Cardiac septum (tissue), 1 donor: Measurements from ENCODE around the gene SLC7A5. TPM values are rescaled to one million over a fixed set of nuclear protein-coding genes. Genes with fewer than 3 reads are reported as not detected.

ENCODE experiments used
- DNase-seq: peaks from one replicate; pipeline ENCODE4 v3.0.0-alpha.2; 2020; ENCODE audit warnings: low spot score
- intact Hi-C: fragments of 100-400 bp; cut with DNase I; formaldehyde crosslinking; loops from one replicate; pipeline ENCODE4 v1.14.0; 2022
- total RNA-seq: library from RNA; stranded (reverse); fragmentation: NEBNext Ultra II Directional; extraction: Animal tissue kit (Norgen Biotek cat#: 25700); gene quantifications from one replicate; pipeline ENCODE4 v1.2.1, GENCODE V29; 2021
- donor health status: DM: no; HTN: no; CAD: no.

SLC7A5 gene
- total RNA-seq, 1 donor from 2014 or later = 8.2 TPM

GRCh38 chr16:87849419-87850008 lies 19.8 kb downstream of the SLC7A5 start:
- intact Hi-C loops = loop anchor here (1.0 to 5.0 kb wide), 3 partner anchors 22 to 67 kb away; no protein-coding TSS in a partner anchor
- no peak for DNase-seq

- intact Hi-C loops = loop anchor here (1.0 kb wide), 1 partner anchor 22 kb away; no protein-coding TSS in a partner anchor
- no peak for DNase-seq
These were observed 20.5 kb downstream of the SLC7A5 start for GRCh38 chr16:87848676-87849345.

- DNase-seq = no peak
- intact Hi-C loops = no loop called here
These were observed 21.3 kb downstream of the SLC7A5 start for GRCh38 chr16:87847785-87848675.

GRCh38 chr16:87847467-87847784 lies 21.9 kb downstream of the SLC7A5 start:
- no peak for DNase-seq
- intact Hi-C loops = no loop called here

GRCh38 chr16:87846705-87847466 lies 22.4 kb downstream of the SLC7A5 start:
- intact Hi-C loops = no loop called here
- DNase-seq = no peak

- DNase-seq = no peak
- intact Hi-C loops = no loop called here
These were observed 23.3 kb downstream of the SLC7A5 start for GRCh38 chr16:87845807-87846619.

GRCh38 chr16:87845213-87845612 lies 24.1 kb downstream of the SLC7A5 start:
- intact Hi-C loops = no loop called here
- no peak for DNase-seq

- intact Hi-C loops = no loop called here
These were observed 24.5 kb downstream of the SLC7A5 start for GRCh38 chr16:87844809-87845208.

GRCh38 chr16:87844120-87844733 lies 25.1 kb downstream of the SLC7A5 start:
- DNase-seq = no peak
- intact Hi-C loops = no loop called here

More at GRCh38 chr16:87844809-87845208, 24.5 kb downstream of the SLC7A5 start:
- no peak for DNase-seq

GRCh38 chr16:87843678-87844105 lies 25.6 kb downstream of the SLC7A5 start:
- no peak for DNase-seq
- intact Hi-C loops = no loop called here

- no peak for DNase-seq
- intact Hi-C loops = no loop called here
These were observed 27.0 kb downstream of the SLC7A5 start for GRCh38 chr16:87842209-87842869.

- intact Hi-C loops = no loop called here
- no peak for DNase-seq
These were observed 27.7 kb downstream of the SLC7A5 start for GRCh38 chr16:87841340-87842208.

GRCh38 chr16:87840271-87840978 lies 28.9 kb downstream of the SLC7A5 start:
- no peak for DNase-seq

GRCh38 chr16:87839542-87840270 lies 29.6 kb downstream of the SLC7A5 start:
- intact Hi-C loops = no loop called here
- DNase-seq = no peak

More at GRCh38 chr16:87840271-87840978, 28.9 kb downstream of the SLC7A5 start:
- intact Hi-C loops = no loop called here

- DNase-seq = no peak
- intact Hi-C loops = no loop called here
These were observed 30.4 kb downstream of the SLC7A5 start for GRCh38 chr16:87838643-87839541.
